ENCODE results near the gene HTR2C. TPM values are rescaled to one million over a fixed set of nuclear protein-coding genes. Genes with fewer than 3 reads are reported as not detected.

Gene HTR2C
- total and polyA plus RNA-seq, 2 of the 4 experiments (the other 2 are of a cell fraction), result not detected

DNA sequence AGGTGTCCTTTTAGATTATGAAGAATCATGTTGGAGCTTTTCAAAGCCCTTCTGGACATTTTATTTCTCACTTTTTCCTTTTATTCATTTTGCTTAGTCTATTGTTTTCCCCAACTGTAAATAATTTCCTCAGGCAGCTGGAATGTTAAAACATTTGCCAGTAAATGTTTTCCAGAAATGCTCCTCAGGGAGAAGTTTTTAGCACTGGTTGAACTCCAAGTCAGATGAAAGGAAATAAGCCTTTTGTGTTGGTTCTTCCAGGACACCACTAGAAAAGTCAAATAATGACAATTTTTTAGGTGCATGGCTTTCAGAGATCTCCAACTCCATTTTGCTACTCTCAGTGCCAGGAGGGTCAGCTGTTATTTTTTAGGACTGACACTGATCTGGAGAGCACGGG is 305.6 kb downstream of the HTR2C start:
- no peak overlapping the region for H3K4me3 ChIP-seq (ENCODE audit: insufficient read depth, low read depth, low read length)
- WGBS, 2 experiments (ENCODE audit: extremely low coverage in 2 of 2, insufficient read length in 1 of 2), result no CpG with 5 or more reads among the region's 1 CpG
- no peak overlapping the region for H2AFZ ChIP-seq (replicated peaks; ENCODE audit: low read length, poor library complexity)
- intact Hi-C loops (cut with micrococcal nuclease) (no loop called here), in situ Hi-C loops (cut with MboI; ENCODE audit: low sequenced_read_pairs) (no loop called here), dilution Hi-C loops (cut with HindIII; ENCODE audit: low sequenced_read_pairs, unreplicated experiment) (no loop called here)
- no peak overlapping the region for H4K5ac ChIP-seq (ENCODE audit: low read depth, low read length)
- H3K23ac ChIP-seq (ENCODE audit: low read depth, low read length), result no peak overlapping the region
- H2AK5ac ChIP-seq (ENCODE audit: low read depth, low read length), result no peak overlapping the region
- no peak overlapping the region for H2BK20ac ChIP-seq (ENCODE audit: low read depth, low read length)
- H3K36me3 ChIP-seq (ENCODE audit: control insufficient read depth, insufficient read depth, low read length), result no peaks in the 10 kb centered on the region
- no peaks in the 10 kb centered on the region for H3K4me1 ChIP-seq (ENCODE audit: control insufficient read depth, insufficient read depth, low read length)
- H3K4me2 ChIP-seq (ENCODE audit: low read depth, low read length), result no peak overlapping the region
- peaks cover 3% of the 10 kb centered on the region; the same call in 1 of the 2 replicates for H3K27me3 ChIP-seq (ENCODE audit: control insufficient read depth, insufficient read depth, low read length)
- no peak overlapping the region for H4K91ac ChIP-seq (ENCODE audit: insufficient read depth, low read depth, low read length)
- POLR2A ChIA-PET (ENCODE audit: unreplicated experiment), result no interaction called here
- H3K18ac ChIP-seq (ENCODE audit: low read depth, low read length), result no peak overlapping the region
- H3K9ac ChIP-seq (ENCODE audit: low read depth, low read length), result no peak overlapping the region
- ATAC-seq (ENCODE audit: low read depth), result no peak
- no peak for TF ChIP-seq BHLHE40 (IDR thresholded peaks at IDR 0.05; ENCODE audit: low read depth, low read length)
- TF ChIP-seq CTCF (conservative IDR thresholded peaks at IDR 0.05; ENCODE audit: low read depth, low read length), result no peak
- no peak for TF ChIP-seq MAZ (IDR thresholded peaks at IDR 0.05; ENCODE audit: borderline replicate concordance, low read depth, low read length)
- no peak for TF ChIP-seq CEBPB (IDR thresholded peaks at IDR 0.05; ENCODE audit: low read depth, low read length)
- TF ChIP-seq, protein P1, sequence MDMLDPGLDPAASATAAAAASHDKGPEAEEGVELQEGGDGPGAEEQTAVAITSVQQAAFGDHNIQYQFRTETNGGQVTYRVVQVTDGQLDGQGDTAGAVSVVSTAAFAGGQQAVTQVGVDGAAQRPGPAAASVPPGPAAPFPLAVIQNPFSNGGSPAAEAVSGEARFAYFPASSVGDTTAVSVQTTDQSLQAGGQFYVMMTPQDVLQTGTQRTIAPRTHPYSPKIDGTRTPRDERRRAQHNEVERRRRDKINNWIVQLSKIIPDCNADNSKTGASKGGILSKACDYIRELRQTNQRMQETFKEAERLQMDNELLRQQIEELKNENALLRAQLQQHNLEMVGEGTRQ (IDR thresholded peaks at IDR 0.05; ENCODE audit: low read depth, low read length), result no peak
- no peak for TF ChIP-seq CHD1 (IDR thresholded peaks at IDR 0.05; ENCODE audit: low read depth, low read length)
- TF ChIP-seq RFX5 (IDR thresholded peaks at IDR 0.05; ENCODE audit: low read depth, low read length), result no peak
- TF ChIP-seq RAD21 (IDR thresholded peaks at IDR 0.05; ENCODE audit: low read length), result no peak
- no peak for TF ChIP-seq SMC3 (IDR thresholded peaks at IDR 0.05; ENCODE audit: low read depth, low read length)
- TF ChIP-seq POLR2A (IDR thresholded peaks at IDR 0.05; ENCODE audit: low read depth, low read length), result no peak
- TF ChIP-seq RCOR1 (IDR thresholded peaks at IDR 0.05; ENCODE audit: insufficient replicate concordance, low read length), result no peak
- no peak for TF ChIP-seq NFE2L2 (IDR thresholded peaks at IDR 0.05; ENCODE audit: low read depth, low read length)
- TF ChIP-seq MAFK (IDR thresholded peaks at IDR 0.05; ENCODE audit: low read depth, low read length), result no peak
- TF ChIP-seq FOS (IDR thresholded peaks at IDR 0.05; ENCODE audit: low read depth, low read length), result no peak
- TF ChIP-seq MXI1 (IDR thresholded peaks at IDR 0.05; ENCODE audit: borderline replicate concordance, low read depth, low read length), result no peak
- TF ChIP-seq, protein P2, sequence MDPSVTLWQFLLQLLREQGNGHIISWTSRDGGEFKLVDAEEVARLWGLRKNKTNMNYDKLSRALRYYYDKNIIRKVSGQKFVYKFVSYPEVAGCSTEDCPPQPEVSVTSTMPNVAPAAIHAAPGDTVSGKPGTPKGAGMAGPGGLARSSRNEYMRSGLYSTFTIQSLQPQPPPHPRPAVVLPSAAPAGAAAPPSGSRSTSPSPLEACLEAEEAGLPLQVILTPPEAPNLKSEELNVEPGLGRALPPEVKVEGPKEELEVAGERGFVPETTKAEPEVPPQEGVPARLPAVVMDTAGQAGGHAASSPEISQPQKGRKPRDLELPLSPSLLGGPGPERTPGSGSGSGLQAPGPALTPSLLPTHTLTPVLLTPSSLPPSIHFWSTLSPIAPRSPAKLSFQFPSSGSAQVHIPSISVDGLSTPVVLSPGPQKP (IDR thresholded peaks at IDR 0.05; ENCODE audit: borderline replicate concordance, low read depth, low read length), result no peak
- no peak overlapping the region for H2BK120ac ChIP-seq (ENCODE audit: low read depth, low read length)
- no peaks in the 10 kb centered on the region for H3K9me1 ChIP-seq (ENCODE audit: insufficient read depth, low read length)
- no peak overlapping the region for H3K56ac ChIP-seq (ENCODE audit: extremely low read depth, insufficient read depth, low read length)
- CTCF ChIA-PET, result no interaction called here
- no peak overlapping the region for H3K14ac ChIP-seq (replicated peaks; ENCODE audit: low read depth, low read length)
- no TSS peak for BruUV-seq (replicated peaks)
- no peaks in the 10 kb centered on the region for H4K20me1 ChIP-seq (ENCODE audit: insufficient read depth, low read length)
- no peak overlapping the region for H2BK15ac ChIP-seq (ENCODE audit: low read depth, low read length)
- H2BK5ac ChIP-seq (ENCODE audit: low read depth, low read length, poor library complexity, severe bottlenecking), result no peak overlapping the region
- H2AK9ac ChIP-seq (replicated peaks; ENCODE audit: low read depth, low read length, poor library complexity), result no peak overlapping the region
- DNase-seq, result no peak
- no peak overlapping the region for H3K27ac ChIP-seq (ENCODE audit: insufficient read depth, low read length)
- no peaks in the 10 kb centered on the region for H3K79me1 ChIP-seq (ENCODE audit: low read depth in 1 of 2, low read length in 2 of 2)
- no peak overlapping the region for H4K8ac ChIP-seq (ENCODE audit: low read depth in 2 of 2, low read length in 2 of 2)
- H3K4ac ChIP-seq (ENCODE audit: low read depth, low read length), result no peak overlapping the region
- no peaks in the 10 kb centered on the region; the same call in 1 of the 2 replicates for H3K9me3 ChIP-seq (ENCODE audit: control insufficient read depth, insufficient read depth, low read length)
